ENCODE measurements around the gene GPATCH2.
"Not testable (repeated sequence)": the region's sequence is repeated elsewhere in the genome, so short reads cannot be mapped to it uniquely, and the experiment has no call there.

DNA sequence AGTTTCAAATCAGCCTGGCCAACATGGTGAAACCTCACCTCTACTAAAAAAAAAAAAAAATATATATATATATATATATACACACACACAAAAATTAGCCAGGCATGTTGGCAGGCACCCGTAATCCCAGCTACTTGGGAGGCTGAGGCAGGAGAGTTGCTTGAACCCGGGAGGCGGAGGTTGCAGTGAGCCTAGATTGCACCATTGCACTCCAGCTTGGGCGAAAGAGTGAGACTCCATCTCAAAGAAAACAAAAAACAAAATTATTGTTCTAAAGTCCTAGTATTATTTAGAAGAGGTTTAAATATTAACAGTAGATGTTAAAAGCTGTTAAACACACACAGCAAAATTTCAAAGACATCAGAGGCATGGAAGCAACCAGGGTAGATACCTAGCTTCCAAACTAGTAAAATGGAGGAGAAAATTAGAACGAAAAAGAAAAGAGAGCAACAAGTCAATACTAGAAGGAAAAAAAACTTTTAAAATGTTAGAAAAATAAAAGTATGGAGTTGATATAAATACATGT, 46.5 kb downstream of the GPATCH2 start:
- not testable (repeated sequence) for TF ChIP-seq SP1 (IDR thresholded peaks at IDR 0.05; ENCODE audit: low read depth, low read length)
- TF ChIP-seq, protein P1, sequence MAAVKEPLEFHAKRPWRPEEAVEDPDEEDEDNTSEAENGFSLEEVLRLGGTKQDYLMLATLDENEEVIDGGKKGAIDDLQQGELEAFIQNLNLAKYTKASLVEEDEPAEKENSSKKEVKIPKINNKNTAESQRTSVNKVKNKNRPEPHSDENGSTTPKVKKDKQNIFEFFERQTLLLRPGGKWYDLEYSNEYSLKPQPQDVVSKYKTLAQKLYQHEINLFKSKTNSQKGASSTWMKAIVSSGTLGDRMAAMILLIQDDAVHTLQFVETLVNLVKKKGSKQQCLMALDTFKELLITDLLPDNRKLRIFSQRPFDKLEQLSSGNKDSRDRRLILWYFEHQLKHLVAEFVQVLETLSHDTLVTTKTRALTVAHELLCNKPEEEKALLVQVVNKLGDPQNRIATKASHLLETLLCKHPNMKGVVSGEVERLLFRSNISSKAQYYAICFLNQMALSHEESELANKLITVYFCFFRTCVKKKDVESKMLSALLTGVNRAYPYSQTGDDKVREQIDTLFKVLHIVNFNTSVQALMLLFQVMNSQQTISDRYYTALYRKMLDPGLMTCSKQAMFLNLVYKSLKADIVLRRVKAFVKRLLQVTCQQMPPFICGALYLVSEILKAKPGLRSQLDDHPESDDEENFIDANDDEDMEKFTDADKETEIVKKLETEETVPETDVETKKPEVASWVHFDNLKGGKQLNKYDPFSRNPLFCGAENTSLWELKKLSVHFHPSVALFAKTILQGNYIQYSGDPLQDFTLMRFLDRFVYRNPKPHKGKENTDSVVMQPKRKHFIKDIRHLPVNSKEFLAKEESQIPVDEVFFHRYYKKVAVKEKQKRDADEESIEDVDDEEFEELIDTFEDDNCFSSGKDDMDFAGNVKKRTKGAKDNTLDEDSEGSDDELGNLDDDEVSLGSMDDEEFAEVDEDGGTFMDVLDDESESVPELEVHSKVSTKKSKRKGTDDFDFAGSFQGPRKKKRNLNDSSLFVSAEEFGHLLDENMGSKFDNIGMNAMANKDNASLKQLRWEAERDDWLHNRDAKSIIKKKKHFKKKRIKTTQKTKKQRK (IDR thresholded peaks at IDR 0.05; ENCODE audit: low read depth, low read length) = not testable (repeated sequence)

All from GM12878 (cell line).